ENCODE results near the gene RNH1.

DNA sequence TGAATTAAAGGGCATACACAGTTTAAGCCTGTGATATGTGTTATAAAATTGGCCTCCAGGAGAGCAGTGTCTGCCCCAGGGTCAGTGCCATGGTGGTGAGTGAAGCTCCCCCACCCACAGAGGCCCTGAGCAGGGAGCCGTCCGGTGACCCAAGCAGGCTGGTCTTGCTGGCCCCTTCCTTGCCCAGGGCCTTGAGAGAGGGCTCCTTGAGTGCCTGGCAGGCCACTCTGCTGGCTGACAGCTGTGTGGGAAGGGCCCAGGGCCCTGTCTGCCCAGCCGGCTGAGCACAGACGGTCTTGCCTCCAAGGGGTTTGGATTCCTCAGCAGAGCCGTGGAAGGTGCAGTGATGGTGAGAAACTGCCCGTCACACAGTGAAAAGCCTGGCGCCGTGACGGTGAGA, 31.1 kb downstream of the RNH1 start:
- TF ChIP-seq, protein P1, sequence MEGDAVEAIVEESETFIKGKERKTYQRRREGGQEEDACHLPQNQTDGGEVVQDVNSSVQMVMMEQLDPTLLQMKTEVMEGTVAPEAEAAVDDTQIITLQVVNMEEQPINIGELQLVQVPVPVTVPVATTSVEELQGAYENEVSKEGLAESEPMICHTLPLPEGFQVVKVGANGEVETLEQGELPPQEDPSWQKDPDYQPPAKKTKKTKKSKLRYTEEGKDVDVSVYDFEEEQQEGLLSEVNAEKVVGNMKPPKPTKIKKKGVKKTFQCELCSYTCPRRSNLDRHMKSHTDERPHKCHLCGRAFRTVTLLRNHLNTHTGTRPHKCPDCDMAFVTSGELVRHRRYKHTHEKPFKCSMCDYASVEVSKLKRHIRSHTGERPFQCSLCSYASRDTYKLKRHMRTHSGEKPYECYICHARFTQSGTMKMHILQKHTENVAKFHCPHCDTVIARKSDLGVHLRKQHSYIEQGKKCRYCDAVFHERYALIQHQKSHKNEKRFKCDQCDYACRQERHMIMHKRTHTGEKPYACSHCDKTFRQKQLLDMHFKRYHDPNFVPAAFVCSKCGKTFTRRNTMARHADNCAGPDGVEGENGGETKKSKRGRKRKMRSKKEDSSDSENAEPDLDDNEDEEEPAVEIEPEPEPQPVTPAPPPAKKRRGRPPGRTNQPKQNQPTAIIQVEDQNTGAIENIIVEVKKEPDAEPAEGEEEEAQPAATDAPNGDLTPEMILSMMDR (IDR thresholded peaks at IDR 0.05; ENCODE audit: low read length) = no peak
- TF ChIP-seq EZH2phosphoT487 (IDR thresholded peaks at IDR 0.05; ENCODE audit: low read length) = no peak
